Prostate gland (tissue), 2 donors: ENCODE measurements around the gene RPS3A. TPM values are rescaled to one million over a fixed set of nuclear protein-coding genes. Genes with fewer than 3 reads are reported as not detected.
"Not testable (repeated sequence)": the region's sequence is repeated elsewhere in the genome, so short reads cannot be mapped to it uniquely, and the experiment has no call there.

Source experiments
- DNase-seq: peaks from one replicate; pipeline ENCODE4 v3.0.0-alpha.2; 2019; ENCODE audit warnings: low spot score
- H3K27ac ChIP-seq, 2 donors: fragments of 200-600 bp; sonication (generic); 2 replicates each; pipeline ENCODE4 v1.5.1; 2017 to 2019
- H3K27me3 ChIP-seq: fragments of 200-600 bp; sonication (generic); replicated peaks from 2 replicates; pipeline ENCODE4 v1.5.1; 2019; ENCODE audit not compliant: insufficient read depth
- H3K36me3 ChIP-seq, 2 donors: fragments of 200-600 bp; sonication (generic); 1 replicate in 1 of 2; 2 replicates in 1 of 2; pipeline versions ENCODE4 v1.5.1 to v1.8.1; 2017 to 2019
- H3K4me1 ChIP-seq: fragments of 200-600 bp; sonication (generic); replicated peaks from 2 replicates; pipeline ENCODE4 v1.5.1; 2019
- H3K4me3 ChIP-seq, 2 donors: fragments of 200-600 bp; sonication (generic); 2 replicates each; pipeline ENCODE4 v1.5.1; 2017 to 2019
- H3K9me3 ChIP-seq: fragments of 200-600 bp; sonication (generic); 2 replicates; pipeline ENCODE4 v1.5.1; 2017
- CTCF ChIP-seq, 4 experiments: fragments of 200-600 bp in 2 of 4; fragments of 450-650 bp in 2 of 4; sonication (generic) in 2 of 4; IDR thresholded peaks; 1 replicate in 3 of 4; 2 replicates in 1 of 4; pipeline ENCODE4 v1.5.1; 2016 to 2019; ENCODE audit warnings: antibody characterized with exemption in 4 of 4, mild to moderate bottlenecking in 2 of 4, moderate library complexity in 2 of 4
- POLR2A ChIP-seq: fragments of 450-650 bp; IDR thresholded peaks from one replicate; pipeline ENCODE4 v1.6.1; 2016; ENCODE audit warnings: antibody characterized with exemption, mild to moderate bottlenecking
- POLR2AphosphoS5 ChIP-seq: sonication (generic); formaldehyde crosslinking; IDR thresholded peaks from one replicate; pipeline ENCODE4 v1.6.1; 2017; ENCODE audit warnings: antibody characterized with exemption
- WGBS: methylation state at CpG from one replicate; pipeline ENCODE4 v1.1.5; 2018; 5-methylcytosine and 5-hydroxymethylcytosine counted together
- intact Hi-C: fragments of 100-400 bp; cut with DNase I; formaldehyde crosslinking; loops from one replicate; pipeline ENCODE4 v1.14.2; 2022
- total RNA-seq, 2 donors: library from RNA; depleted of rRNA; stranded (reverse); fragments of >200 nt; gene quantifications; one replicate each; pipeline ENCODE4 v1.1.0, GENCODE V29; 2016

Gene RPS3A
- total RNA-seq, 2 donors from 2014 or later: 1,494 to 4,548 TPM

- Histone ChIP-seq H3K9me3 (no peaks in the 10 kb centered on the region), H3K4me3 (no peak overlapping the region), H3K27me3 (no peaks in the 10 kb centered on the region), H3K27ac (no peak overlapping the region), H3K4me1 (no peaks in the 10 kb centered on the region), H3K36me3 (no peaks in the 10 kb centered on the region)
- DNase-seq: no peak
- TF ChIP-seq POLR2A (no peak), CTCF (IDR thresholded peaks at IDR 0.05) (no peak), POLR2AphosphoS5 (no peak)
- 89% methylated on average over 1 of the region's 1 CpG for WGBS
- intact Hi-C loops: no loop called here
These were observed 30.4 kb downstream of the RPS3A start for GRCh38 chr4:151129796-151130195.

GRCh38 chr4:151133311-151133710, 33.9 kb downstream of the RPS3A start:
- no peaks in the 10 kb centered on the region for H3K36me3 ChIP-seq
- no peaks in the 10 kb centered on the region for H3K4me1 ChIP-seq
- no peaks in the 10 kb centered on the region for H3K9me3 ChIP-seq
- no peak overlapping the region for H3K4me3 ChIP-seq
- no peak overlapping the region for H3K27ac ChIP-seq
- 88% methylated on average over 5 of the region's 5 CpGs for WGBS
- H3K27me3 ChIP-seq: no peaks in the 10 kb centered on the region
- TF ChIP-seq POLR2AphosphoS5: no peak
- no peak for TF ChIP-seq CTCF (IDR thresholded peaks at IDR 0.05)
- no peak for TF ChIP-seq POLR2A
- no peak for DNase-seq
- intact Hi-C loops: no loop called here

GRCh38 chr4:151136048-151136447, 36.6 kb downstream of the RPS3A start:
- H3K27ac ChIP-seq, DNase-seq, H3K9me3 ChIP-seq, H3K36me3 ChIP-seq, H3K4me1 ChIP-seq, intact Hi-C loops, H3K4me3 ChIP-seq, H3K27me3 ChIP-seq: not testable (repeated sequence)
- 96% methylated on average over 3 of the region's 3 CpGs for WGBS

GRCh38 chr4:151139814-151140213, 40.4 kb downstream of the RPS3A start:
- Histone ChIP-seq H3K4me1 (no peaks in the 10 kb centered on the region), H3K36me3 (no peaks in the 10 kb centered on the region), H3K27me3 (no peaks in the 10 kb centered on the region), H3K9me3 (no peaks in the 10 kb centered on the region), H3K27ac (no peak overlapping the region), H3K4me3 (no peak overlapping the region)
- TF ChIP-seq POLR2A: no peak
- TF ChIP-seq POLR2AphosphoS5: no peak
- no peak for TF ChIP-seq CTCF (IDR thresholded peaks at IDR 0.05)
- WGBS: 86% methylated on average over 1 of the region's 1 CpG
- no peak for DNase-seq
- intact Hi-C loops: no loop called here

GRCh38 chr4:151142758-151143157, 43.3 kb downstream of the RPS3A start:
- Histone ChIP-seq H3K4me3 (no peak overlapping the region), H3K27ac (no peak overlapping the region), H3K36me3 (no peaks in the 10 kb centered on the region), H3K27me3 (no peaks in the 10 kb centered on the region), H3K4me1 (no peaks in the 10 kb centered on the region), H3K9me3 (no peaks in the 10 kb centered on the region)
- intact Hi-C loops: no loop called here
- 94% methylated on average over 1 of the region's 1 CpG for WGBS
- no peak for TF ChIP-seq POLR2A
- TF ChIP-seq POLR2AphosphoS5: no peak
- no peak for TF ChIP-seq CTCF (IDR thresholded peaks at IDR 0.05)
- no peak for DNase-seq
